Esophagus muscularis mucosa (tissue), 4 donors: ENCODE data around the gene SLC5A1. TPM values are rescaled to one million over a fixed set of nuclear protein-coding genes. Genes with fewer than 3 reads are reported as not detected.

Experiments used
- DNase-seq: peaks from one replicate; pipeline ENCODE4 v3.0.0-alpha.2; 2017; ENCODE audit errors: extremely low spot score
- H3K27ac ChIP-seq, 4 donors: fragments of 200-600 bp; sonication (generic); replicated peaks in 1 of 4; 1 replicate in 3 of 4; 2 replicates in 1 of 4; pipeline ENCODE4 v1.5.1; 2016 to 2019; ENCODE audit warnings: mild to moderate bottlenecking in 1 of 4
- H3K27me3 ChIP-seq, 4 donors: fragments of 200-600 bp; sonication (generic); one replicate each; pipeline versions ENCODE4 v1.5.1 to v1.6.0; 2016 to 2019
- H3K36me3 ChIP-seq, 4 donors: fragments of 200-600 bp; sonication (generic); one replicate each; pipeline ENCODE4 v1.5.1; 2016 to 2019
- H3K4me1 ChIP-seq, 4 donors: fragments of 200-600 bp; sonication (generic); one replicate each; pipeline ENCODE4 v1.5.1; 2016 to 2019
- H3K4me3 ChIP-seq, 4 donors: fragments of 200-600 bp; sonication (generic); 1 replicate in 2 of 4; 2 replicates in 2 of 4; pipeline ENCODE4 v1.5.1; 2016 to 2019; ENCODE audit warnings: mild to moderate bottlenecking in 4 of 4, moderate library complexity in 1 of 4
- H3K9me3 ChIP-seq, 4 donors: fragments of 200-600 bp; sonication (generic); 1 replicate in 3 of 4; 2 replicates in 1 of 4; pipeline ENCODE4 v1.5.1; 2016 to 2019
- CTCF ChIP-seq, 3 experiments: fragments of 200-600 bp in 2 of 3; fragments of 450-650 bp in 1 of 3; sonication (generic) in 2 of 3; IDR thresholded peaks; one replicate each; pipeline ENCODE4 v1.5.1; 2017 to 2019; ENCODE audit warnings: antibody characterized with exemption in 3 of 3, mild to moderate bottlenecking in 2 of 3, moderate library complexity in 1 of 3
- EP300 ChIP-seq: sonication (generic); formaldehyde crosslinking; IDR thresholded peaks from one replicate; pipeline ENCODE4 v1.6.1; 2017; ENCODE audit warnings: antibody characterized with exemption
- POLR2A ChIP-seq: fragments of 450-650 bp; IDR thresholded peaks from one replicate; pipeline ENCODE4 v1.6.1; 2017; ENCODE audit warnings: antibody characterized with exemption, moderate library complexity, mild to moderate bottlenecking, low read depth
- POLR2AphosphoS5 ChIP-seq, 2 donors: sonication (generic); formaldehyde crosslinking; IDR thresholded peaks; one replicate each; pipeline ENCODE4 v1.6.1; 2017; ENCODE audit warnings: antibody characterized with exemption in 2 of 2
- WGBS: methylation state at CpG from one replicate; pipeline ENCODE4 v1.1.5; 2018; 5-methylcytosine and 5-hydroxymethylcytosine counted together
- intact Hi-C: fragments of 100-400 bp; cut with DNase I; formaldehyde crosslinking; loops from one replicate; pipeline ENCODE4 v1.15.1; 2023
- total RNA-seq, 4 donors: library from RNA; depleted of rRNA; stranded (reverse); fragments of >200 nt; gene quantifications; one replicate each; pipeline versions ENCODE4 v1.1.0 to v1.2.1, GENCODE V29; 2016

SLC5A1 gene
- total RNA-seq, result under 1 TPM in 1 of 4 donors, not detected in 3; 0.11 TPM

DNA sequence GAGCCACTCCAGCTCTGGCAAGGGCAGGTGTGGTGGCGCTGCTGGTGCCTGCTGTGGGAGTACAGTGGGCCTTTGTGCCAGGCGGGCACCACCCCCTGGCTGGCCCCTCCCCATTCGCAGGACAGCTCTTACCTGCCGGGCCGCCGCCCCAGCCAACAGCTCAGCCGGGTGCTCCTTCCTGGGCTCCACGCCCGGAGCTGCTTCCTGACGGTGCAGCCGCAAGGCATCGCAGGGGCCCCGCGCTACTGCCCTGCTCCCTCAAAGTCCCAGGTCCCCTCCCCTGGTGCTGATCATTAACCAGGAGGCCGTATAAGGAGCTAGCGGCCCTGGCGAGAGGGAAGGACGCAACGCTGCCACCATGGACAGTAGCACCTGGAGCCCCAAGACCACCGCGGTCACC is at the start of gene SLC5A1:
Gene SLC5A1, plus strand, starts transcription at position 338 of the 400 bp plus-strand sequence. Its CDS starts 21 bp downstream, at position 359.
- Histone ChIP-seq H3K4me3 (no peak within 1 kb of the TSS), H3K36me3 (no peaks in the 10 kb centered on the region), H3K27ac (no peak within 1 kb of the TSS), H3K9me3 (no peaks in the 10 kb centered on the region), H3K27me3 (peaks cover 0 to 49% (median 5%) of the 10 kb centered on the region in 4 donors), H3K4me1 (peaks cover 0 to 5% (median 0%) of the 10 kb centered on the region in 4 donors)
- intact Hi-C loops, result no loop called here
- DNase-seq, result no peak
- no peak for TF ChIP-seq CTCF (IDR thresholded peaks at IDR 0.05)
- no peak for TF ChIP-seq POLR2A
- no peak for TF ChIP-seq EP300
- TF ChIP-seq POLR2AphosphoS5 (IDR thresholded peaks at IDR 0.05), result no peak
- 18% methylated on average over 6 of the region's 21 CpGs for WGBS

- Histone ChIP-seq H3K4me1 (no peaks in the 10 kb centered on the region), H3K27me3 (peaks cover 0 to 19% (median 0%) of the 10 kb centered on the region in 4 donors), H3K4me3 (no peak overlapping the region), H3K36me3 (no peaks in the 10 kb centered on the region), H3K9me3 (no peaks in the 10 kb centered on the region), H3K27ac (no peak overlapping the region)
- no peak for DNase-seq
- TF ChIP-seq POLR2AphosphoS5 (IDR thresholded peaks at IDR 0.05) (no peak), CTCF (IDR thresholded peaks at IDR 0.05) (no peak), POLR2A (no peak), EP300 (no peak)
- intact Hi-C loops, result no loop called here
- WGBS, result 66% methylated on average over 3 of the region's 3 CpGs
These were observed 48.0 kb upstream of the SLC5A1 start for GRCh38 chr22:31995046-31995445.

- 24% methylated on average over 3 of the region's 3 CpGs for WGBS
- no peaks in the 10 kb centered on the region for H3K36me3 ChIP-seq
These were observed 47.3 kb upstream of the SLC5A1 start for GRCh38 chr22:31995807-31996206.

GRCh38 chr22:31998784-31999385 is 44.2 kb upstream of the SLC5A1 start:
- intact Hi-C loops, result no loop called here
- no peak for DNase-seq
- TF ChIP-seq CTCF (IDR thresholded peaks at IDR 0.05) (no peak), POLR2AphosphoS5 (IDR thresholded peaks at IDR 0.05) (no peak), EP300 (no peak)
- WGBS, result 85% methylated on average over 3 of the region's 3 CpGs
- H3K4me1 ChIP-seq, result no peaks in the 10 kb centered on the region
- no peaks in the 10 kb centered on the region for H3K9me3 ChIP-seq
- H3K4me3 ChIP-seq, result no peak overlapping the region
- H3K27me3 ChIP-seq, result peaks cover 0 to 24% (median 0%) of the 10 kb centered on the region in 4 donors
- H3K36me3 ChIP-seq, result no peaks in the 10 kb centered on the region
- H3K27ac ChIP-seq, result no peak overlapping the region

More at GRCh38 chr22:31995807-31996206, 47.3 kb upstream of the SLC5A1 start:
- H3K9me3 ChIP-seq, result no peaks in the 10 kb centered on the region
- no peak overlapping the region for H3K27ac ChIP-seq
- peaks cover 0 to 24% (median 0%) of the 10 kb centered on the region in 4 donors for H3K27me3 ChIP-seq
- DNase-seq, result no peak
- H3K4me1 ChIP-seq, result no peaks in the 10 kb centered on the region
- intact Hi-C loops, result no loop called here
- H3K4me3 ChIP-seq, result no peak overlapping the region
- TF ChIP-seq POLR2A (no peak), EP300 (no peak), CTCF (IDR thresholded peaks at IDR 0.05) (no peak), POLR2AphosphoS5 (IDR thresholded peaks at IDR 0.05) (no peak)

- Histone ChIP-seq H3K9me3 (no peaks in the 10 kb centered on the region), H3K27me3 (peaks cover 0 to 24% (median 0%) of the 10 kb centered on the region in 4 donors), H3K4me1 (no peaks in the 10 kb centered on the region), H3K36me3 (no peaks in the 10 kb centered on the region), H3K27ac (no peak overlapping the region), H3K4me3 (no peak overlapping the region)
- intact Hi-C loops, result no loop called here
- TF ChIP-seq POLR2A (no peak), CTCF (IDR thresholded peaks at IDR 0.05) (no peak), EP300 (no peak), POLR2AphosphoS5 (IDR thresholded peaks at IDR 0.05) (no peak)
- no peak for DNase-seq
- WGBS, result 80% methylated on average over 1 of the region's 1 CpG
These were observed 42.9 kb upstream of the SLC5A1 start for GRCh38 chr22:32000181-32000580.
